Kidney (tissue), 14 donors: ENCODE data around the gene NAA15. TPM values are rescaled to one million over a fixed set of nuclear protein-coding genes. Genes with fewer than 3 reads are reported as not detected.
"Not testable (repeated sequence)": the region's sequence is repeated elsewhere in the genome, so short reads cannot be mapped to it uniquely, and the experiment has no call there.

Experiments used
- DNase-seq, 5 donors: peaks; one replicate each; pipeline ENCODE4 v3.0.0-alpha.2; 2013 to 2020
- FAIRE-seq: peaks from 2 replicates; lab custom pipeline; 2012; peaks lifted over from hg19 to GRCh38; lab: Jason Lieb, UNC
- H3K27ac ChIP-seq, 2 donors: one replicate each; pipeline ENCODE4 v1.7.0; 2013; ENCODE audit warnings: low read depth in 2 of 2, low read length in 2 of 2, inconsistent platforms in 1 of 2
- H3K27me3 ChIP-seq: one replicate; pipeline ENCODE4 v1.7.1; 2013; ENCODE audit warnings: low read length, inconsistent platforms; ENCODE audit not compliant: control insufficient read depth, insufficient read depth
- H3K36me3 ChIP-seq, 3 donors: one replicate each; pipeline versions ENCODE4 v1.7.0 to v1.7.1; 2013; ENCODE audit warnings: low read length in 3 of 3, control low read depth in 1 of 3, inconsistent platforms in 1 of 3; ENCODE audit not compliant: insufficient read depth in 3 of 3, control insufficient read depth in 2 of 3
- H3K4me1 ChIP-seq, 3 donors: one replicate each; pipeline versions ENCODE4 v1.7.0 to v1.7.1; 2013; ENCODE audit warnings: low read length in 3 of 3, inconsistent platforms in 1 of 3, low read depth in 1 of 3; ENCODE audit not compliant: control insufficient read depth in 2 of 3, insufficient read depth in 2 of 3
- H3K4me3 ChIP-seq, 3 donors: one replicate each; pipeline versions ENCODE4 v1.7.0 to v1.8.1; 2013; ENCODE audit warnings: low read length in 3 of 3, control low read depth in 1 of 3, inconsistent platforms in 1 of 3
- H3K9ac ChIP-seq, 3 donors: one replicate each; pipeline versions ENCODE4 v1.7.0 to v1.7.1; 2013; ENCODE audit warnings: low read length in 3 of 3, control low read depth in 1 of 3, inconsistent platforms in 1 of 3
- H3K9me3 ChIP-seq, 3 donors: one replicate each; pipeline versions ENCODE4 v1.7.0 to v1.7.1; 2013; ENCODE audit warnings: low read length in 3 of 3, control low read depth in 1 of 3, inconsistent platforms in 1 of 3; ENCODE audit not compliant: control insufficient read depth in 2 of 3, insufficient read depth in 1 of 3
- intact Hi-C: fragments of 100-400 bp; cut with DNase I; formaldehyde crosslinking; loops from one replicate; pipeline ENCODE4 v1.11.1; 2022
- polyA plus RNA-seq: library from polyadenylated mRNA; stranded (reverse); fragments of 350-450 nt; fragmentation: Illumina TruSeq; extraction: RNeasy Lipid Tissue Mini Kit (QIAGEN cat#74804); gene quantifications from one replicate; pipeline ENCODE4 v1.2.3, GENCODE V29; 2014; ENCODE audit warnings: low read depth, low replicate concordance; ENCODE audit not compliant: insufficient read depth
- total RNA-seq: library from RNA; stranded (reverse); fragmentation: NEBNext Ultra II Directional; extraction: Animal tissue kit (Norgen Biotek cat#: 25700); gene quantifications from one replicate; pipeline ENCODE4 v1.2.1, GENCODE V29; 2021
- TF ChIP-seq, protein P1 (sequence below): IDR thresholded peaks from 3 replicates; pipeline ENCODE4 v1.5.1; 2012; ENCODE audit warnings: mild to moderate bottlenecking, moderate library complexity, borderline replicate concordance; ENCODE audit not compliant: insufficient read depth; ENCODE audit errors: extremely low read depth
- donor health status: control.
- donor health status: control.
- donor health status: control.
- donor health status: control.
- donor health status: control.
- donor health status: DM: yes; HTN: yes; CAD: no.
- donor health status: Normal renal cell carcinoma (clear cell type).

The NAA15 gene
- total and polyA plus RNA-seq, 2 donors from 2014 or later = 7.0 to 38.8 TPM

DNA sequence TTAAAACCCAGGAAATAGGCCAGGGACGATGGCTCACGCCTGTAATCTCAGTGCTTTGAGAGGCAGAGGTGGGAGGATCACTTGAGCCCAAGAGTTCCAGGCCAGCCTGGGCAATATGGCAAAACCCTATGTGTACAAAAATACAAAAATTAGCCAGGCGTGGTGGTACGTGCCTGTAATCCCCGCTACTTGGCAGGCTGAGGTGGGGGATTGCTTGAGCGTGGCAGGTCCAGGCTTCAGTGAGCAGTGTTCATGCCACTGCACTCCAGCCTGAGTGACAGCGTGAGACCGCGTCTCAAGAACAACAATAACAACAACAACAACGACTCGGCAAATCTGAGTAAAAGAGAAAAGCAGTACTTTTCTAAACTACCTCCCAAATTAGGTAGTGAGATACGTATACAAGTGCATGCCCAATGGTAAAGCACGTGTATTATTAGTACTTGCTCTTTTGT lies 13.9 kb downstream of the NAA15 start:
- TF ChIP-seq, protein P1, sequence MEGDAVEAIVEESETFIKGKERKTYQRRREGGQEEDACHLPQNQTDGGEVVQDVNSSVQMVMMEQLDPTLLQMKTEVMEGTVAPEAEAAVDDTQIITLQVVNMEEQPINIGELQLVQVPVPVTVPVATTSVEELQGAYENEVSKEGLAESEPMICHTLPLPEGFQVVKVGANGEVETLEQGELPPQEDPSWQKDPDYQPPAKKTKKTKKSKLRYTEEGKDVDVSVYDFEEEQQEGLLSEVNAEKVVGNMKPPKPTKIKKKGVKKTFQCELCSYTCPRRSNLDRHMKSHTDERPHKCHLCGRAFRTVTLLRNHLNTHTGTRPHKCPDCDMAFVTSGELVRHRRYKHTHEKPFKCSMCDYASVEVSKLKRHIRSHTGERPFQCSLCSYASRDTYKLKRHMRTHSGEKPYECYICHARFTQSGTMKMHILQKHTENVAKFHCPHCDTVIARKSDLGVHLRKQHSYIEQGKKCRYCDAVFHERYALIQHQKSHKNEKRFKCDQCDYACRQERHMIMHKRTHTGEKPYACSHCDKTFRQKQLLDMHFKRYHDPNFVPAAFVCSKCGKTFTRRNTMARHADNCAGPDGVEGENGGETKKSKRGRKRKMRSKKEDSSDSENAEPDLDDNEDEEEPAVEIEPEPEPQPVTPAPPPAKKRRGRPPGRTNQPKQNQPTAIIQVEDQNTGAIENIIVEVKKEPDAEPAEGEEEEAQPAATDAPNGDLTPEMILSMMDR = no peak
- Histone ChIP-seq H3K36me3 (no peaks in the 10 kb centered on the region), H3K9me3 (no peaks in the 10 kb centered on the region), H3K9ac (no peak overlapping the region), H3K27me3 (no peaks in the 10 kb centered on the region), H3K4me1 (peaks cover 0 to 5% (median 0%) of the 10 kb centered on the region in 3 donors), H3K27ac (no peak overlapping the region), H3K4me3 (no peak overlapping the region)
- no peak for FAIRE-seq
- intact Hi-C loops = no loop called here
- DNase-seq = no peak

DNA sequence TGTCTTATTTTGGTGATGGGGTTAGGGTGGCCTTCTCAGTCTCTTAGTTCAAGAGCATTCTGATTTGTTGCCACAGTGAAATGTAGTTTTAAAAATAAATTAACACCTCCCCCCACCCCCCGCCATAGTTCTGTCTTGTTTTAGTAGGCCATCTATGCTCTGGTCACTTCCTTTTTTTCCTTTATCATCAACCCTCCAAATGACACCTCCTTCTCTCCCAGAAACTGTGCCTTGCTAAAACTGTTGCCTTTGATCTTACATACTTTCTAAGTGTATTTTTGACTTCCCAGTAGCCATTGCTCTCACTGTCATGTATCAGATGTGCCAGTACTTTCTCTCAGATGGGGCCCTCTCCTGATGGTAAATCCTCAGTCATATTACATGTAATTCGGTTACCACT lies 15.4 kb downstream of the NAA15 start:
- TF ChIP-seq, protein P1 = no peak
- H3K4me1 ChIP-seq = peaks cover 0 to 5% (median 0%) of the 10 kb centered on the region in 3 donors
- no peak overlapping the region for H3K27ac ChIP-seq
- DNase-seq (no peak), FAIRE-seq (no peak)
- H3K36me3 ChIP-seq = no peaks in the 10 kb centered on the region
- intact Hi-C loops = no loop called here
- no peak overlapping the region for H3K9ac ChIP-seq
- H3K9me3 ChIP-seq = no peaks in the 10 kb centered on the region
- no peak overlapping the region for H3K4me3 ChIP-seq
- H3K27me3 ChIP-seq = no peaks in the 10 kb centered on the region

DNA sequence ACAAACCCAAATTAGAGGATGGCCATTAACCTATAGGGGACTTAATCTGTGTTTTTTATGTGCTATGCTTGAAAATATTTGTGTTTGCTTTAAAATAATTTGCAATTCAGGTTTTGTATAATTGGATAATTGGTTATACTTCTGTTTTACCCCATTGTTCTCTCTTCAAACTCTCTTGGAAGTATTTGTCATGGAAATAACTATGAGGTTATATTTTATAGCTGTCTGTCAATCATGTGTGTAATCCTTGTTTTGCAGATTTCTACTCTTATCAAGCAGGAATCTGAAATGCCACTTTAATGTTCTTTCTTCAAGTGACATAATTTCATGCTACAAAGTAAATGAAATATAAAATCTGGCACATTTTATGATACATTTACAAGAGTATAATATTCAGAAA lies 16.3 kb downstream of the NAA15 start:
- H3K4me1 ChIP-seq = peaks cover 0 to 5% (median 0%) of the 10 kb centered on the region in 3 donors
- H3K9me3 ChIP-seq = no peaks in the 10 kb centered on the region
- no peaks in the 10 kb centered on the region for H3K27me3 ChIP-seq
- no peak overlapping the region for H3K27ac ChIP-seq
- no peak overlapping the region for H3K4me3 ChIP-seq
- TF ChIP-seq, protein P1 = no peak
- no peak overlapping the region for H3K9ac ChIP-seq
- intact Hi-C loops = no loop called here
- FAIRE-seq (no peak), DNase-seq (no peak)
- no peaks in the 10 kb centered on the region for H3K36me3 ChIP-seq

DNA sequence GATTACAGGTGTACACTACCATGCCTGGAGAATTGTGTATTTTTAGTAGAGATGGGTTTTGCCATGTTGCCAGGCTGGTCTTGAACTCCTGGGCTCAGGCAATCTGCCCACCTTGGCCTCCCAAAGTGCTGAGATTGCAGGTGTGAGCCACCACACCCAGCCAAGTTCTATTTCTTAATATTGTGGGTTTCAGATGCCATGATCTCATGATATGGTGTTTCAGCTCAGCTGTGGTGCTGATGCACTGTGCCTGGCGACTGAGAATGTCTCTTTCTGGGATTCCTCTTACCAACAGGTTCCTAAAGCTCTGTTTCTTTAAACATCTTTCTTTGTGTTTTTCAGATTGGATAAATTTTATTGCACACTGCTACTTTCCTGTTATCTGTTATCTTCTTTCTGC lies 18.3 kb downstream of the NAA15 start:
- Histone ChIP-seq H3K27me3 (no peaks in the 10 kb centered on the region), H3K36me3 (no peaks in the 10 kb centered on the region), H3K27ac (no peak overlapping the region), H3K4me1 (peaks cover 0 to 9% (median 0%) of the 10 kb centered on the region in 3 donors), H3K9me3 (no peaks in the 10 kb centered on the region), H3K9ac (no peak overlapping the region), H3K4me3 (no peak overlapping the region)
- no peak for DNase-seq
- TF ChIP-seq, protein P1 = no peak
- FAIRE-seq = no peak
- intact Hi-C loops = no loop called here

DNA sequence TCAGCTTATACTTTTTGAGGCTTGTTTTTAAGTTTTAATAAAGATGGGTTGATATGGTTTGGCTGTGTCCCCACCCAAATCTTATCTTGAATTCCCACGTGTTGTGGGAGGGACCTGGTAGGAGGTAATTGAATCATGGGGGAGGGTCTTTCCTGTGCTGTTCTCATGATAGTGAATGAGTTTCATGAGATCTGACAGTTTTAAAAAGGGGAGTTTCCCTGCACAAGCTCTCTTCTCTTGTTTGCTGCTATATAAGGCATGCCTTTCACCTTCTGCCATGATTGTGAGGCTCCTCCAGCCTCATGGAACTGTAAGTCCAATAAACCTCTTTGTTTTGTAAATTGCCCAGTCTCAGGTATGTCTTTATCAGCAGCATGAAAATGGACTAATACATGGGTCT lies 20.8 kb downstream of the NAA15 start:
- FAIRE-seq, H3K4me3 ChIP-seq, H3K4me1 ChIP-seq, H3K27me3 ChIP-seq, H3K9ac ChIP-seq, H3K9me3 ChIP-seq, intact Hi-C loops, H3K36me3 ChIP-seq, H3K27ac ChIP-seq, DNase-seq: not testable (repeated sequence)
